Neural crest cell (in vitro differentiated cells): ENCODE data around the gene MAS1. TPM values are rescaled to one million over a fixed set of nuclear protein-coding genes. Genes with fewer than 3 reads are reported as not detected.
A peak's percentile ranks its signal among the peaks of the same experiment; 100 is the strongest.

Source experiments
- DNase-seq: peaks from one replicate; pipeline ENCODE4 v3.0.0; 2021; ENCODE audit warnings: low read depth, mixed read lengths, low spot score
- H3K27ac Mint-ChIP-seq: one replicate; pipeline ENCODE4 v1.8.0; 2021; ENCODE audit warnings: mild to moderate bottlenecking, mixed read lengths; ENCODE audit not compliant: unreplicated experiment
- H3K27me3 Mint-ChIP-seq: 2 replicates; pipeline ENCODE4 v1.8.0; 2021; ENCODE audit warnings: low read depth, mild to moderate bottlenecking, mixed read lengths
- H3K36me3 Mint-ChIP-seq: 2 replicates; pipeline ENCODE4 v1.8.0; 2021; ENCODE audit warnings: low read depth, mild to moderate bottlenecking, mixed read lengths
- H3K4me1 Mint-ChIP-seq: 2 replicates; pipeline ENCODE4 v1.8.0; 2021; ENCODE audit warnings: mixed read lengths
- H3K4me3 Mint-ChIP-seq: one replicate; pipeline ENCODE4 v1.8.0; 2021; ENCODE audit warnings: mild to moderate bottlenecking, mixed read lengths
- H3K9me3 Mint-ChIP-seq: 2 replicates; pipeline ENCODE4 v1.8.0; 2021; ENCODE audit warnings: mixed read lengths
- total RNA-seq: library from RNA; stranded (reverse); gene quantifications from 2 replicates; pipeline ENCODE4 v1.2.1, GENCODE V29; 2021
- TF ChIP-seq, protein P1 (sequence below): fragments of 200-600 bp; sonication (generic); conservative IDR thresholded peaks from 2 replicates; pipeline ENCODE4 v1.5.0; 2021; ENCODE audit warnings: antibody characterized with exemption, mild to moderate bottlenecking

The MAS1 gene
- total RNA-seq, 1 donor from 2014 or later = not detected

DNA sequence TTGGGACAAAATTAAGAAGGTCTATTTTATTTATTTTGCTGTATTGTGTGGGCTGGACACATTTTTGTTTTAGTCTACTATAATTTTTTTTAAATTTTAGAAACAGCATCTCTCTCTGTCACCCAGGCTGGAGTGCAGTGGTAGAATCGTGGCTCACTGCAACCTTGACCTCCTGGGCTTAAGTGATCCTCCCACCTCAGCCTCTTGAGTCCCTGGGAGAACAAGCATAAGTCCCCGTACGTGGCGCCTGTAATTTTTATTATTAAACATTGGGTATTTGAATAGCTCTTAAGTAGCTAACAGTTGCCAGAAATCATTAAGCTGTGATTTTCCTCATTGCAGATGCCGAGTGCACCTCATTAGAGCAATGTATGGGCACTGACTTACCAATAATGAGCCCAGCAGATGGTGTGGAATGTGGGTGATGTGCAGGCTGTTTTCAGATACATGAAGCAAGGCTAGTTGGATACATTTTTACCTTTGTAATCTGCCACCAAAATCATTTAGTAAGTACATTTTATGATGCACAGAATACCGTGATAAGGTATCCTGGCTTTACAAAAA is 10.3 kb upstream of the MAS1 start:
- Mint-ChIP-seq H3K4me1 (no peaks in the 10 kb centered on the region), H3K27ac (no peak overlapping the region), H3K36me3 (no peaks in the 10 kb centered on the region), H3K27me3 (peaks cover 7% of the 10 kb centered on the region), H3K4me3 (no peak overlapping the region), H3K9me3 (no peaks in the 10 kb centered on the region)
- no peak for DNase-seq
- TF ChIP-seq, protein P1, sequence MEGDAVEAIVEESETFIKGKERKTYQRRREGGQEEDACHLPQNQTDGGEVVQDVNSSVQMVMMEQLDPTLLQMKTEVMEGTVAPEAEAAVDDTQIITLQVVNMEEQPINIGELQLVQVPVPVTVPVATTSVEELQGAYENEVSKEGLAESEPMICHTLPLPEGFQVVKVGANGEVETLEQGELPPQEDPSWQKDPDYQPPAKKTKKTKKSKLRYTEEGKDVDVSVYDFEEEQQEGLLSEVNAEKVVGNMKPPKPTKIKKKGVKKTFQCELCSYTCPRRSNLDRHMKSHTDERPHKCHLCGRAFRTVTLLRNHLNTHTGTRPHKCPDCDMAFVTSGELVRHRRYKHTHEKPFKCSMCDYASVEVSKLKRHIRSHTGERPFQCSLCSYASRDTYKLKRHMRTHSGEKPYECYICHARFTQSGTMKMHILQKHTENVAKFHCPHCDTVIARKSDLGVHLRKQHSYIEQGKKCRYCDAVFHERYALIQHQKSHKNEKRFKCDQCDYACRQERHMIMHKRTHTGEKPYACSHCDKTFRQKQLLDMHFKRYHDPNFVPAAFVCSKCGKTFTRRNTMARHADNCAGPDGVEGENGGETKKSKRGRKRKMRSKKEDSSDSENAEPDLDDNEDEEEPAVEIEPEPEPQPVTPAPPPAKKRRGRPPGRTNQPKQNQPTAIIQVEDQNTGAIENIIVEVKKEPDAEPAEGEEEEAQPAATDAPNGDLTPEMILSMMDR = no peak

DNA sequence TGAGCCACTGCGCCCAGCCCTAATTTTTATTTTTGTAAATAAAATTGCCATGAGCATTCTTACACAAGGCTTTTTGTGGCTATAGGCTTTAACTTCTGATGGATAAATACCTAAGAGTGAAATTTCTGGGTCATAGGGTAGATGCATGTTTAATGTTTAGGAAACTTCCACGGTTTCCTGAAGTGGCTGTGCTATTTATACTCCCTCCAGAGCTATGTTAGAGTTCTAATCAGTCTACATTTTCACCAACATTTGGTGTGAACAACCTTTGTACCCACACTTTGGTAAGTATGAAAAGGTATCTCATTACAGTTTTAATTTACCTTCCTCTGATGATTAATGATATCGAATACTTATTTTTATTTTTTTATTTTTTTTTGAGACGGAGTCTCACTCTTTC is 6.1 kb upstream of the MAS1 start:
- Mint-ChIP-seq H3K4me3 (no peak overlapping the region), H3K36me3 (no peaks in the 10 kb centered on the region), H3K4me1 (peaks cover 5% of the 10 kb centered on the region), H3K9me3 (no peaks in the 10 kb centered on the region), H3K27me3 (peaks cover 27% of the 10 kb centered on the region), H3K27ac (no peak overlapping the region)
- TF ChIP-seq, protein P1 = no peak
- DNase-seq = no peak

DNA sequence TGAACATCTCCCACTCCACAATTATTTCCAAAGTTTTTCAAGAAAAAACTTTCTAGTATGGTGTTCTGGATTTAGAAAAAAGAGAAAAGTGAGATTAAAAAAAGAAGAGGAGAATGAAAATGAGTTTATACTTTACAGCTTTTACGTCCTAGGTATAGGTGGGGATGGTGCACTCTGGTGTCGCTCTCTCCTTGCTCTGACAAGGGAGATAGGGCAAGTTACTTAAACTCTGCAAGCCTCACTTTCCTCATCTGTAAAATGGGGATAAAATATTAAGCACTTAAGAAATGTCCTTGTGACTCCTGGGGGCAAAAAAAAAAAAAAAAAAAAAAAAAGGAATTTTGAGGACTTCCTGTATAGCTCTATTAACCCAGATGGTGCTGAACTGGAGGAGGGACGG is 4.5 kb upstream of the MAS1 start:
- H3K27me3 Mint-ChIP-seq = peaks cover 38% of the 10 kb centered on the region
- H3K4me1 Mint-ChIP-seq = peaks cover 5% of the 10 kb centered on the region
- H3K4me3 Mint-ChIP-seq = no peak overlapping the region
- no peak for DNase-seq
- no peak overlapping the region for H3K27ac Mint-ChIP-seq
- TF ChIP-seq, protein P1 = no peak
- no peaks in the 10 kb centered on the region for H3K36me3 Mint-ChIP-seq
- no peaks in the 10 kb centered on the region for H3K9me3 Mint-ChIP-seq

DNA sequence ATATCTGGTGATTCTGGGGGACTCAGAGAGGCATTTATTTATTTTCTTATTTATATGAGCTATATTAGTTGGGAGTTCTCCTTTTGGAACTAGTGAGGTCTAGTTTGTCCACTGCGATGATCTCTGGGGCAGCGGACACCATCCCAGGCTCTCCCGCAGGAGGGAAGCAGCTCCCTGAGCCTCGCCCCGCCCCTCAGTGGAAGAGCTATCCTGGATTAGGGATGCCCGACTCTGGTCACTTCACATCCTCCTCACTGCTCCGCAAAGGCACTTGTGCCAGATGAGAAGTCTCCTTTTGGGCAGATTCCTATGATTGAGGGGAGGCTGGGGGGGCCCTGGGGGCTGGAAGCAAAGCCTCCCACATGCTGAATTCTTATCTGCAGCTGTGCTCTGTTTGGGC is 3.6 kb upstream of the MAS1 start:
- no peak for DNase-seq
- Mint-ChIP-seq H3K4me1 (peaks cover 5% of the 10 kb centered on the region), H3K4me3 (no peak overlapping the region), H3K27ac (no peak overlapping the region), H3K27me3 (peaks cover 42% of the 10 kb centered on the region), H3K9me3 (no peaks in the 10 kb centered on the region), H3K36me3 (no peaks in the 10 kb centered on the region)
- TF ChIP-seq, protein P1 = no peak

DNA sequence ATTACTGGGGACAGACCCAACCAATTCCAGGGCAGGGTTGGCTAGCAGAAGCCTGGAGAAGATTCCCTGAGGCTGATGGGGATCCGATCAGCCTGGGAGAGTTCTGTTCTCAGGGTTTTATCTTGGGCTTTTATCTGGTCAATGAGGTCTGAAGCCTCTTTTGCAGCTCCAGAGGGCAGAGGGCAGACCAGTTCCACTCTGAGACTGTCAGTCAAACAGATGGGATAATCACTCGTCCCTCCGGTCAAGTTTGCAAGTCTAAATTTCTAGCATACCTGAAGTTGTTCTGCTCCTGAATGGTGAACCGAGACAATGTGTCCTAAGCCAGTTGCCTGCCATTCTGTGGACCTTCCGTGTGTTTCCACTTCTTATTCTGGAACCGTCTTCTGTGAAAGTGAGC is 3.0 kb upstream of the MAS1 start:
- Mint-ChIP-seq H3K9me3 (no peaks in the 10 kb centered on the region), H3K27me3 (peaks cover 38% of the 10 kb centered on the region), H3K36me3 (no peaks in the 10 kb centered on the region), H3K4me1 (peaks cover 5% of the 10 kb centered on the region), H3K4me3 (no peak overlapping the region), H3K27ac (peak overlapping the region; percentile 29)
- TF ChIP-seq, protein P1 = no peak
- DNase-seq = no peak
